ENCODE results near the gene ELP4.

ELP4 gene

DNA sequence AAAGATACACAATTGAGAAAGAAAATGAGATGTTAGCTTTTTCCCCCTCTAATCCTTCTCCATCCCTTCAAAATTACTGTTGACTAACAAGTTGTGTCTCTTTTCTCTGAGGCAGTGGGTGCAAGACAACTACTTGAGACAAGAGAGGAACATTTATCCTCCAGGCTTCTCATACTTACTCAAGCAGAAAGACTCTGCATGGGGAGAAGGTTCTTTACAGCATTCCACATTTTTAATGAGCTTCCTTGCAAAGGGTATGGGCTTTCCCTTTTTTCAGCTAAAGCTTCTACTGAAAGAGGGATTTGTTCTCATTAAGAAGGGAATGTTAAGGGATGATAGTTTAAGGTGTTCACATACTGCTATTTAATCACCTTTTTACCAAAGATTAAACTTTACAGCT, 253.7 kb downstream of the ELP4 start:
- H3K27ac ChIP-seq = no peak overlapping the region
- no peak for TF ChIP-seq CTCF (conservative IDR thresholded peaks at IDR 0.05)

GRCh38 chr11:31764261-31764660, 254.7 kb downstream of the ELP4 start:
- no peak overlapping the region for H3K27ac ChIP-seq
- no peak for TF ChIP-seq CTCF (conservative IDR thresholded peaks at IDR 0.05)

GRCh38 chr11:31764766-31765165, 255.2 kb downstream of the ELP4 start:
- no peak overlapping the region for H3K27ac ChIP-seq
- TF ChIP-seq CTCF (conservative IDR thresholded peaks at IDR 0.05) = no peak

DNA sequence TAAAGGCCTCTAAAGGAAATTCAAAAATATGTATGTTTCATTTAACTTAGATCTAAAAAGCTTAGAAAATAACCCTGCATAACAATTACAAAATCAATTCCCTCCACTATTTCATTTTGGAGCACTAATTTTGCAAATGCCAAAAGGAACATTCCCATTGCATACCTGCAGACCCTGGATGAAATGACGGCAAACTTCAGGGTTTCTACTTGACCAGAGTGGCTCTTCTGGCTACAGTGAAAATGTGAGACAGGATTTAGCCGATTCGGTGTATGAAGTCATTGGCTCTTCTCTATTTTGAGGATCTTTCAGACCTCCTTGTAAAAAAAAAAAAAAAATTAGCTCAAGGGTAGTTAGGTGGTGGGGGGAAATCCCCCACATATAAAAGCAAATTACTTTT, 257.5 kb downstream of the ELP4 start:
- no peak for TF ChIP-seq CTCF (conservative IDR thresholded peaks at IDR 0.05)

DNA sequence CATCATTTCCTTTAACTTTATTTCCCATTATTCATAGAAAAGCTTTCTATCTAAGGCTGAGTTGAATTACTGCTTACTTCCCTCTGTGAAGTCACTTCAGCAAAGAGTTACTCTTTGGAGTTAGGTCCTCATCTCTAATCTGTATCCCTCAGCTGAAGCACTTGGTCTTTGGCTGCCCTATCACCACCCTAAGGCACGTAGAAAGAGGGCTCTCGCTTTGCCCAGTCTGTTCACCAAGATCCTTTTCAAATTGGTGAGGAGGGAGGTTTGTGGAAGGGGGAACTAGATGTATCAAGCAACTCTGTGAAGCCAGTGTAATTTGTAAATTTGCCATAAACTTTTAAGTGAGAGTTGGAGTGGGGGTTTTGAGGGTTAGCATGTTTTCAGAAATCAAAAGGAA, 258.1 kb downstream of the ELP4 start:
- H3K27ac ChIP-seq = no peak overlapping the region
- TF ChIP-seq CTCF (conservative IDR thresholded peaks at IDR 0.05) = no peak

More for the DNA sequence above, 257.5 kb downstream of the ELP4 start:
- no peak overlapping the region for H3K27ac ChIP-seq

DNA sequence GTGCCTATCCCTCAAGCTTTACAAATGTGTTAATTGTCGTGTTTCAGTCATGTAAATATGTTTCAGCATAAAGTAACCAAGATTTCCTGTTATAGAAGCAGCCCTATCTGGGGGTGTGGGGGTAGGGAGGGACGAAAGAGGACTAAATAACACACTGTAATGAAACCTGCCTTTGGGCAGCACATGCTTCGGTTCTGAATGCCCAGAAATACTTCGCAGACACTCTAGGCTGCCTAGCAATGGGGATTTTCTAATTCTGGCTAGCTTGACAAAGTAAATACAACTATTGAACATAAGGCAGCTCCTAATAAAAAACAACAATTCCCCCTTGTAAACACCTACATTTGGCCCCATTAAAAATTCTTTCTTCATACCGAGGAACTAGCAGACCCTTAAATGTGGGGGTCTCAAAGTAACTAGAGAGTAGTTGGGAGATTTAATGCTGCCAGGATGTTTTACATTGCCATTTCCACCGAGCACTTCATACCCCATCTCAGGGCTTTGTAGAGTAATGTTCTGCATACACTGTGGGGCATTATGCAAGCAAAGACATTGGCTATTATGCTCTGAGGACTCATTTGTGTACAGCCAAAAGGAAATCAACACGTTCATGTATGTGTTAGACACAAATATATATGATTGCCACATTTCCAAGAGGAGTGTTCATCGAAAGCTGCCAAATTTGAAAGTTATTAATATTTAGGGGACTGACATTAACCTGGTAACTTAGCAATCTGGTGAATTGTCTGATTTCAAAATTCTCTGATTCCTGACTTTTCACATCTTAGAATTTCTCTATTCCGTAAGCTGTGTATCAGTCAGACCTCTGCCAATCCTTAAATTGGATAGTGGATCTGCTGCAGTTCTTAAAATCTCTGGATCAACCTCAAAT, 259.4 kb downstream of the ELP4 start:
- no peak for TF ChIP-seq CTCF (conservative IDR thresholded peaks at IDR 0.05)
- H3K27ac ChIP-seq = no peak overlapping the region

DNA sequence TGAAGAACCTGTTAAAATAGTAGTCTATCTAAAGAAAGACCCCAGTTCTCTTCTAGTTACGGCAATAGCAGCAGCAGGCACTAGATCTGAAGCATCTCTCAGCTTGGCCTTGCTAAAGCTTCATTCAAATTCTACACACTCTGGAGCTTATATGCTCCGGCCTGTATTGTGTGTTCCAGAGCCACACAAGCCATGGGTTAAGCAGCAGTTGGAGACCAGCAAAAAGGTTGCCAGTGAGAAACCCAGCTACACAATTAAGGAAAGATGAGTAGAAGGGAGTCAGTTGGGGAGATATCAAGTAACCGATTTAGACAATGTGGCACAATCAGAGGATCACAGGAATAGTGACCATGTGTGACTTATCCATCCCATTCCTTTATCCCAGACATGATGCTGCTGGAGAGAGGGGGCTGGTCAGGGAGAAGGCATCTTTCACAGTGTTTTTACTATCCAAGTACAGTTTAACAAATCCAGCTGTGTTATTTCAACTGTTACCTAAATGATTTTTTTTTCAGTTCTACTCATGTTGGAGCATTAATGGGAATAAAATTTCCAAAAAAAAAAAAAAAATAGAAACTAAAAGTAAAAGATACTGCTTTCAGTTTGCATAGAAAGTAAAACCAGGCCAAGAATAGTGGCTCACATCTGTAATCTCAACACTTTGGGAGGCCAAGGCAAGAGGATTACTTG, 260.6 kb downstream of the ELP4 start:
- no peak for TF ChIP-seq CTCF (conservative IDR thresholded peaks at IDR 0.05)

More for the DNA sequence above, 260.6 kb downstream of the ELP4 start:
- no peak overlapping the region for H3K27ac ChIP-seq

All from VCaP (cell line).